RPMI8226 (cell line): ENCODE measurements around the gene TSPOAP1.
A peak's percentile ranks its signal among the peaks of the same experiment; 100 is the strongest.
"Not testable (repeated sequence)": the region's sequence is repeated elsewhere in the genome, so short reads cannot be mapped to it uniquely, and the experiment has no call there.

ENCODE experiments used
- DNase-seq: peaks from one replicate; pipeline ENCODE4 v3.0.0-alpha.2; 2015

The TSPOAP1 gene

GRCh38 chr17:58360296-58361063 lies 31.9 kb upstream of the TSPOAP1 start:
- DNase-seq = no peak

- DNase-seq = no peak
Measured at GRCh38 chr17:58358408-58359172, 30.0 kb upstream of the TSPOAP1 start.

GRCh38 chr17:58357312-58358297 lies 29.0 kb upstream of the TSPOAP1 start:
- no peak for DNase-seq

GRCh38 chr17:58356231-58356630 lies 27.6 kb upstream of the TSPOAP1 start:
- no peak for DNase-seq

- DNase-seq = no peak
Measured at GRCh38 chr17:58354541-58355216, 26.1 kb upstream of the TSPOAP1 start.

GRCh38 chr17:58353389-58353825 lies 24.8 kb upstream of the TSPOAP1 start:
- DNase-seq = no peak

GRCh38 chr17:58352596-58353388 lies 24.2 kb upstream of the TSPOAP1 start:
- peak; percentile 25 for DNase-seq

GRCh38 chr17:58351831-58352595 lies 23.4 kb upstream of the TSPOAP1 start, which contains the start of gene SUPT4H1:
SUPT4H1 (minus strand) TSS chr17:58352201; CDS start chr17:58352135, 66 bp downstream.
- DNase-seq = peak; percentile 97

- DNase-seq = no peak
Measured at GRCh38 chr17:58351182-58351581, 22.6 kb upstream of the TSPOAP1 start.

GRCh38 chr17:58348038-58348437 lies 19.4 kb upstream of the TSPOAP1 start:
- no peak for DNase-seq

- DNase-seq = no peak
Measured at GRCh38 chr17:58345500-58345899, 16.9 kb upstream of the TSPOAP1 start.

GRCh38 chr17:58344791-58345157 lies 16.2 kb upstream of the TSPOAP1 start:
- peak; percentile 85 for DNase-seq

- DNase-seq = peak; percentile 95
Measured at GRCh38 chr17:58344047-58344790, 15.6 kb upstream of the TSPOAP1 start.

GRCh38 chr17:58343131-58343530 lies 14.5 kb upstream of the TSPOAP1 start:
- no peak for DNase-seq

GRCh38 chr17:58341861-58342475 lies 13.4 kb upstream of the TSPOAP1 start:
- no peak for DNase-seq

GRCh38 chr17:58341136-58341860 lies 12.7 kb upstream of the TSPOAP1 start:
- not testable (repeated sequence) for DNase-seq

- no peak for DNase-seq
Measured at GRCh38 chr17:58340405-58340876, 11.8 kb upstream of the TSPOAP1 start.

GRCh38 chr17:58339755-58340404 lies 11.3 kb upstream of the TSPOAP1 start:
- DNase-seq = no peak
